ENCODE data around the gene HTATIP2. TPM values are rescaled to one million over a fixed set of nuclear protein-coding genes. Genes with fewer than 3 reads are reported as not detected.

HTATIP2 gene
- total and polyA plus RNA-seq, 2 experiments from 2014 or later = 45.0 to 57.5 TPM

GRCh38 chr11:20327377-20327935 lies 36.1 kb upstream of the HTATIP2 start (continued):
- TF ChIP-seq REST (IDR thresholded peaks at IDR 0.05; ENCODE audit: unreplicated experiment) = no peak

GRCh38 chr11:20336056-20336455 lies 27.5 kb upstream of the HTATIP2 start:
- Histone ChIP-seq H2AFZ (no peak overlapping the region), H3K9me2 (ENCODE audit: insufficient read depth) (no peaks in the 10 kb centered on the region), H3K27ac (ENCODE audit: low read depth) (no peak overlapping the region), H3K36me3 (ENCODE audit: insufficient read depth) (no peaks in the 10 kb centered on the region), H3K4me3 (no peak overlapping the region), H4K20me1 (replicated peaks; ENCODE audit: insufficient read depth) (no peaks in the 10 kb centered on the region), H3K27me3 (ENCODE audit: insufficient read depth) (0 out of 2 replicates have a peak, but pooled peaks cover 5% of the 10 kb centered on the region), H3K4me1 (ENCODE audit: insufficient read depth) (no peaks in the 10 kb centered on the region; the same call in 1 of the 2 replicates), H3K4me2 (no peak overlapping the region), H3F3A (replicated peaks; ENCODE audit: low read depth) (no peaks in the 10 kb centered on the region), H3K79me2 (replicated peaks; ENCODE audit: insufficient read depth) (no peaks in the 10 kb centered on the region)
- TF ChIP-seq CTCF (conservative IDR thresholded peaks at IDR 0.05; ENCODE audit: low read depth in 2 of 2) (no peak), REST (IDR thresholded peaks at IDR 0.05; ENCODE audit: unreplicated experiment) (no peak), ETS1 (IDR thresholded peaks at IDR 0.05) (no peak), STAT1 (IDR thresholded peaks at IDR 0.05; ENCODE audit: unreplicated experiment) (no peak), POLR2AphosphoS5 (IDR thresholded peaks at IDR 0.05; ENCODE audit: low read depth) (no peak), CREB1 (CRISPR knock-in tag; IDR thresholded peaks at IDR 0.05; ENCODE audit: low read depth) (no peak), EZH2phosphoT487 (IDR thresholded peaks at IDR 0.05; ENCODE audit: unreplicated experiment) (no peak), ZNF114 (CRISPR knock-in tag; IDR thresholded peaks at IDR 0.05) (no peak), ZNF331 (CRISPR knock-in tag; IDR thresholded peaks at IDR 0.05; ENCODE audit: low read depth) (no peak)
- Mint-ChIP-seq H3K4me3 (no peak overlapping the region), H3K36me3 (ENCODE audit: low read depth) (no peaks in the 10 kb centered on the region), H3K4me1 (peaks cover 7% of the 10 kb centered on the region; the same call in 2 of the 3 replicates), H3K27me3 (ENCODE audit: insufficient read depth, low read depth, poor library complexity) (no peaks in the 10 kb centered on the region), H3K9me3 (no peaks in the 10 kb centered on the region), H3K27ac (no peak overlapping the region)
- ATAC-seq (no peak), DNase-seq (ENCODE audit: low spot score) (no peak)
